ENCODE data around the gene CCDC201.

DNA sequence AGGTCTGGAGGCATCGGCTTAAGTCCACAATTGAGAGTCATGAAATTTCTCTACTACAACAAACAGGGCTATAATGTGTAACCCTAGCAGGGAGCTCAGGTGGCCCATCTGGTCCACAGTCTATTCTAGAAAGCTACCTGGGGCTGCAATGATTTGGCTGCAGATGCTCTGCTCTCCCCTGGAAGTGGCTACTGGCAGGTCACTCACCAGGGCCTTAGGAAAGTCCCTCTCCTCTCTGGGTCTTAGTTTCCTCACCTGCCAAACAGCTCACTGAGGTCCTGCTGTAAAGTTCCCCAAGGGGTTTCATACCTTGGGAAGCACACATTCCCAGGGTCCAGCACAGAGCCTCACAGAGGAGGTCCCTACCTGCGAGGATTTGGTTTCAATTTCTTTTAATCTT lies 45.7 kb upstream of the CCDC201 start:
- TF ChIP-seq EP300 (IDR thresholded peaks at IDR 0.05): no peak
- TF ChIP-seq, protein P1, sequence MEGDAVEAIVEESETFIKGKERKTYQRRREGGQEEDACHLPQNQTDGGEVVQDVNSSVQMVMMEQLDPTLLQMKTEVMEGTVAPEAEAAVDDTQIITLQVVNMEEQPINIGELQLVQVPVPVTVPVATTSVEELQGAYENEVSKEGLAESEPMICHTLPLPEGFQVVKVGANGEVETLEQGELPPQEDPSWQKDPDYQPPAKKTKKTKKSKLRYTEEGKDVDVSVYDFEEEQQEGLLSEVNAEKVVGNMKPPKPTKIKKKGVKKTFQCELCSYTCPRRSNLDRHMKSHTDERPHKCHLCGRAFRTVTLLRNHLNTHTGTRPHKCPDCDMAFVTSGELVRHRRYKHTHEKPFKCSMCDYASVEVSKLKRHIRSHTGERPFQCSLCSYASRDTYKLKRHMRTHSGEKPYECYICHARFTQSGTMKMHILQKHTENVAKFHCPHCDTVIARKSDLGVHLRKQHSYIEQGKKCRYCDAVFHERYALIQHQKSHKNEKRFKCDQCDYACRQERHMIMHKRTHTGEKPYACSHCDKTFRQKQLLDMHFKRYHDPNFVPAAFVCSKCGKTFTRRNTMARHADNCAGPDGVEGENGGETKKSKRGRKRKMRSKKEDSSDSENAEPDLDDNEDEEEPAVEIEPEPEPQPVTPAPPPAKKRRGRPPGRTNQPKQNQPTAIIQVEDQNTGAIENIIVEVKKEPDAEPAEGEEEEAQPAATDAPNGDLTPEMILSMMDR (IDR thresholded peaks at IDR 0.05): no peak
- TF ChIP-seq POLR2AphosphoS5 (IDR thresholded peaks at IDR 0.05): no peak
- TF ChIP-seq POLR2A (IDR thresholded peaks at IDR 0.05): no peak

Data from sigmoid colon (tissue), 4 donors.